GM15510 (cell line): Measurements from ENCODE around the gene HMGA1.

Experiments
- POLR2A ChIP-seq: IDR thresholded peaks from 3 replicates; pipeline ENCODE4 v1.6.1; 2011; ENCODE audit warnings: borderline replicate concordance; ENCODE audit not compliant: insufficient read length; ENCODE audit errors: extremely low read depth

HMGA1 gene

DNA sequence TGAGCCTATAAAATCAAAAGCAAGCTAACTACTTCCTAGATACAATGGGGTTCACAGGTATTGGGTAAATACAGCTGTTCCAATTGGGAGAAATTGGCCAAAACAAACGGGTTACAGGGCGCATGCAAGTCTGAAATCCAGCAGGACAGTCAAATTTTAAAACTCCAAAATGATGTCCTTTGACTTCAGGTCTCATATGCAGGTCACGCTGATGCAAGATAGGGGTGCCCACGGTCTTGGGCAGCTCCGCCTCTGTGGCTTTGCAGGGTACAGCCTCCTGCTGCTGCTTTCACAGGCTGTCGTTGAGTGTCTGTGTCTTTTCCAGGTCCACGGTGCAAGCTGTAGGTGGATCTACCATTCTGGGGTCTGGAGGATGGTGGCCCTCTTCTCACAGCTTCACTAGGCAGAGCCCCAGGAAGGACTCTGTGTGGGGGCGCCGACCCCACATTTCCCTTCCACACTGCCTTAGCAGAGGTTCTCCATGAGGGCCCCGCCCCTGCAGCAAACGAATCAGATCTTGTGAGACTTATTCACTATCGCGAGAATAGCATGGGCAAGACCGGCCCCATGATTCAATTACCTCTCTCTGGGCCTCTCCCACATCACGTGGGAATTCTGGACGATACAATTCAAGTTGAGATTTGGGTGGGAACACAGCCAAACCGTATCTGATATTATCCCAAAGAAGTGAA is 24.0 kb downstream of the HMGA1 start:
- TF ChIP-seq POLR2A: no peak

DNA sequence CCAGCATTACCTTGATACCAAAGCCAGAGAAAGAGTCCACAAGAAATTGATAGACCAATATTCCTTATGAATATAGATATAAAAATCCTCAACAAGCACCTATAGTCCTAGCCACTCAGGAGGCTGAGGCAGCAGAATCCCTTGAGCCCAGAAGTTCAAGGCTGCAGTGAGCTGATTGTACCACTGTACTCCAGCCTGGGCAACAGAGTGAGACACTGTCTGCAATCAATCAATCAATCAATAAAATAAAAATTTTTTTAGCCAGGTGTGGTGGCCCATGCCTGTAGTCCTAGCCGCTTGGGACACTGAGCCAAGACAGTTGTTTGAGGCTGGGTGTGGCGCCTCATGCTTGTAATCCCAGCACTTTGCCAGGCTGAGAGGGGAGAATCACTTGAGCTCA is 31.1 kb downstream of the HMGA1 start:
- TF ChIP-seq POLR2A: no peak

DNA sequence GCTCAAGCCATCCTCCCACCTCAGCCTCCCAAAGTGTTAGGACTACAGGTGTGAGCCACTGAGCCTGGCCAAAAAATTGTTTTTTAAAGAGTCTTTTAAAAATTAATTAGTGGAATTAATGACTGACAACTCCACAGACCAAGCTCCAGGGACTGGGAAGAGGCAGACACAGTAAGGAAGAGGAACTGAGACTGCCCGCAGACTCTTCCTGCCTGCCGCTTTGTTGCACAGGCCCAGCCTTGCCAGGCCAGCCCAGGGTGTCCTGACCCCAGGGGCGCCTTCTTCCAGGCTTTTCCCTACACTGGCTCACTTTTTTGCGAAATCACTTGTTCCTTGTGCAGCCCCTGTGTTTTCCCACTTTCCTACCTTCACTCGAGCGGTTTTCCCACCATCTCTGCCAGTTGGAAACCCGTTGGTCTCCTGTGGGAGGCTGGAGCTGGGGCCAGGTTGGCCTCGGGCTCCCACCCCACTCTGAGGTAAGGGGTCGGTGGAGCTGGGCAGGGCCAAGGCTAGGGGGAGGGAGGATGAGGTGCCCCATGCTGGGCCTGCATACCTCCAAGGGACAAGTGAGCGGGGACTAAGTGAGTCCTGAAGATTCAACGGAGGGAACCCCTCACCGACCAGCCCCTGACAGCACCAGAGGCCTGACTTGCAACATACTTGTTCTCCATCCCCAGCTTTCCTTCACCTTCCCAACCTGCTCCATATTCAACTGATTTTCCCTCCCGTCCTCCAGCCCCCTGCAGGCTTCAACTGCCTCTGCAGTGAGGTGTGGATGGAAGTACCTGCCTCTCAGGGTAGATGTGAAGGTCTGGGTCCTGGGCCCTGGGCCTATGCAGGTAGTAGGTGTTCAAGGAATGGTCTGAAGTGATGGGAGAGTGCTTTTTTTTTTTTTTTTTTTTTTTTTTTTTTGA is 35.6 kb downstream of the HMGA1 start:
- TF ChIP-seq POLR2A: no peak

DNA sequence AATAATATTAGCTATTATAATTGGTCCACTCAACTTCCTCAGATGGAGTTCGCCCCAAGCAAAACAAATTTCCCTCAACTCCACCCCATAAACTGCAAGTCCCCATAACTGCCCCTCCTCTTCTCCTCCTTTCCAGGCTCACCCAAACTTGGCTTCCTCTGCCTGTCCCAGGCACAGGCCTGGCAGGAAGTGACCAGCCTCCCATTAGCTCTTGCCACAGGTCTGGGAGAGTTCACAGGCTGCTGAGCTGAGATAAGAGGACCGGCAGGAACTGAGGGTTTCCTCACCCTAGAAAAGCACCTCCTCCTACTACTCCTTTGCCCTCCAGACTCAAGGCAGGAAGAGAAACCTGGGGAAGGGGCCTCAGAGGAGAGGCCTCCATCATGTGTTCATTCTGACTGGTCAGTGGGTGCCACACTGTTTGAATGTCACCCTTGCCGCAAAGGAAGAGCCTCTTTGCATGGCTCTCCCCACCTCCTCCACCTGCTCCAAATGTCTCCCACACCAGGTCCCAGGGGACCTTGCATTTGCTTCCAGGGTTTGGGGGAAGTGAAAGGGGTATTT is 36.7 kb downstream of the HMGA1 start:
- TF ChIP-seq POLR2A: no peak

DNA sequence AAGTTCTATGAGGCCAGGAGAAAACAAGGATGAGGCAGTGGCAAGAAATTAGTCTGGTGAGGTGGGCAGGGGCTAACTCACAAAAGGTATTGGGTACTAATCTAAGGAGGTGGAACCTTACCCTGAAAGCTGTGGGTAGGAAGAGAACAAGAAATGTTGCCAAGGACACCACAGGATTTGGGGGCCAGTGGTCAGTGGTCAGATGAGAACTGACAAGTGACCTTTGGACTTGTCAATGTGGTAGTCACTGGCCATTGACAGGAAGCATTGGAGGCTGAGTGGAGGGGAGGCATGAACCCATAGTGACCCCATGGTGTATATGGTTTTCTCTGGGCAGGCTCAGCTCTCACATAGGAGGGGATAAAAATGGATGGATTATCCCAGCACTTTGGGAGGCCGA is 37.5 kb downstream of the HMGA1 start:
- no peak for TF ChIP-seq POLR2A

DNA sequence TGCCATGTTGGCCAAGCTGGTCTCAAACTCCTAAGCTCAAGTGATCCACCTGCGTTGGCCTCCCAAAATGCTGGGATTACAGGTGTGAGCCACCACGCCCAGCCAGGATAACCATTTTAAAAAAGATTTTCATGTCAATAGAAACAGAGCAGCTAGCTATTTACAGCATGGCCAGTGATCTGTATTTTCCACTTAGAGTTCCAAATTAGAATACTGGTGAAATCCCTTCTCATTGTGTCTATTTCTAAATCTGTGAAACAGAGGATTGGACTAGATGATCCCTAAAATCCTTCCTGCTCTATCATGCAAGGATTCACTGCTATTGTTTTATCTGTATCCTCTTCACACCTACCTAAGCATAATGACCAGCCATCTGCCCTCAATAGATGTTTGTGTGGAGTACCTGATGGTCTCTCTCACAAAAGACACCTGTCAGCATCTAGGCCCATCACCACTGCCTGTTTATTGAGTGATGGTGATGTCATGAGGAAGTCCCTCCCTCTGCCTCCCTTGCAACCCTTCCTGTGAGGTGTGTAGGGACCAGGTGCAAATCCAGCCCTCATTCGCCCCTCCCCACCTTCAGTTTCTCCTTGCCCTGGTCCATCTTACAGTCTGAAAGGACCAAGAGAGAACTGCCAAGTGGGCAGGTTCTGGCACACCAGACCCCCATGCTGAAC is 38.6 kb downstream of the HMGA1 start:
- TF ChIP-seq POLR2A: no peak

DNA sequence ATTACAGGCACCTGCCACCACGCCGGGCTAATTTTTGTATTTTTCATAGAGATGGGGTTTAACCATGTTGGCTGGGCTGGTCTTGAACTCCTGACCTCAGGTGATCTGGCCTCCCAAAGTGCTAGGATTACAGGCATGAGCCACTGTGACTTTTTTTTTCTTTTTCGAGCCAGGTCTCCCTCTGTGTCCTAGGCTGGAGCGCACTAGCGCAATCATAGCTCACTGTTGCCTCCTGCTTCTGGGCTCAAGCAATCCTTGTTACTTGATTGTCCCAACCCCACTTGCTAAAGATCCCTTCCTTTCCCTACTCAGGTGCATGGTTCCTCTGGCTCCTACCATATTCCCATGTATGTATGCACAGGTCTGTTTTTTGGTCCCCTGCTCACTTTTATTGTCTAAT is 39.5 kb downstream of the HMGA1 start:
- TF ChIP-seq POLR2A: no peak

DNA sequence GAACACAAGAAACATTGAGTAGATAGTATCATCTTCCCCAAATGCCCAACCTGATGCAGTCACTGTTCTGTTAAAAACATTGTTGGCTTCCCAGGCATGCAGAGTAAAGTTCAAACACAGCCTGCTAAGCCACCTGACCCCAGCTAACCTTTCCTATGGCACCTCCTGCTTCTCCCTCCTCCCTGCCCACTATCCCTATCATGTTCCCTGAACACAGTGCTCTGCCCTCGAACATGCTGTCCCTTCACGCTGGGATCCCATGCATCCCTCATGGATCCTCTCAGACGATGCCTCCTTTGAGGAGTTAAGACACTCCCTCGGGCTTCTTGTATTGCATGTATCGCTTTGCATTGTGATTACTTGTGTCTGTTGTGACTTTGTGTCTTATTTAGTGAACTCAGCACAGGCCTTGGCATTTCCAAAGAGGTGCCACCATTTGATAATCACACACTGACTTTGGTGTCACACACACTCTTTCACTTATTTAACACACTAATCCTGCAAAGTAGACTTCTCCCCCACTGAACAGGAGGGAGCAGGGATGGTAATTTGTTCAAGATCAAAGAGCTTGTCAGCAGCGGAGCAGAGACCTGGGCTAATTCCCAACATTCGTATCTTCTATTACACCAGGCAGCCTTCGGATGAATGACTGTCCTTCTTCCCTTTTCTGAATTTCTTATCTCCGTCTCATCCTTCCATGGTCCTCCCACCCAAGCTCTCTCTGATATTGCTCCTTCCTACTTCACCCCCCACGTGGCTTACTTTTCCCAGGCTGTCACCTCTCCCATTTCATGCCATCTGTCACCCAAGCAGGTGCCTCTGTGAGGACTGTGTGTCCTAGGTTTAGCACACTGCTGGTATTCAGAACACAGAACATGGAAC is 40.4 kb downstream of the HMGA1 start:
- TF ChIP-seq POLR2A: no peak

DNA sequence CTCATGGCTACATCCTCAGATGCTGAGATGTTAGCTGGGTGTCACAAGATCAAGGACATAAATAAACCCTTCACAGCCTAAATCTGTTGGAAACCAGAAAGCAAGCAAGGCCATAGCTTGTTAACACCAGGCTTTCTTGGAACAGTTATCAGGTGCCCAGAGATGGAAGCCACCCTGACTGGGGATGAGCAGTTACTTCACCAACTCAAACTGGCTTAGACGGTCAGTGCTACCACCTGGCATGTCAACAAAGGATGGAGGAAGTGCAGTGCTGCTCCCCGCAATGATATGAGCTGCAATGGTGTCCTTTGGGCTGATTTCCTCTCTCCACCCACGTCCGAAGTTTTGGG is 41.1 kb downstream of the HMGA1 start:
- TF ChIP-seq POLR2A: no peak

DNA sequence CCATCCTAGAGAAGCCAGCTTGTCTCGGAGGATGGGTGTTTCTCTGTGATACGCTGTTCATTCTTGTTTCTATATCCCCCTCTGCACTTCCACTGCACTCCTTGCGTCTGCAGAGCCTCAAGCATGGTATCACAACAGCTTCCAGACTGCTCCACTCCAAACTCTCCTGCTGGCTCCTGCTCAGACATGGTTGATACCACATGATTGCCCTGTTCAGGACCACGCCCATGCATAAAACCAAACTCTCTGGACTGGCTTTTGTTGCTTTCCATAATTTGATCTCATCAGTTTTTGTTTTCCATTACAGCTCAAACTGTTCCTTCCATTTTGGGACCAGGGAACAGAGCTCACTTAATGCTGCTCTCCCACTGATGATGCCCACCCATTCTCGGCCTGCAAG is 42.2 kb downstream of the HMGA1 start:
- TF ChIP-seq POLR2A: no peak

DNA sequence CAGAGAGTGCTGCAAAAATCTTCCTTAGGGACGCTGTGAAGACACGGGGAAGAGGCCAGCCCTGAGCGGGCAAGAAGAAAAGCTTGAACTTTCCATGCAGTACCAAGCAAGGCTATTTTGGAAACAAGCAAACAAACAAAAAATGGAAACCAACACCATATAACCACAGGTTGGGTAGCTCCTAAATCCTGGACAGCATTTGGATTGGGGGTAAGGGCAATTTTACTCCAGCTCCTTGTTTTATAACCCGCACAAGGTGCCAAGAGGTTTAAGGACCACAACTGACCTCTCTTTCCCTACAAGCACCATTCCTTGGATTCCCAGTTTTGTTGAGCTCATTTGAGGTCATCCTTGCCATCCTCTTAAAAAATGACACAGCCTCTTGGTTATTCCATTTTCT is 43.5 kb downstream of the HMGA1 start:
- TF ChIP-seq POLR2A: no peak

DNA sequence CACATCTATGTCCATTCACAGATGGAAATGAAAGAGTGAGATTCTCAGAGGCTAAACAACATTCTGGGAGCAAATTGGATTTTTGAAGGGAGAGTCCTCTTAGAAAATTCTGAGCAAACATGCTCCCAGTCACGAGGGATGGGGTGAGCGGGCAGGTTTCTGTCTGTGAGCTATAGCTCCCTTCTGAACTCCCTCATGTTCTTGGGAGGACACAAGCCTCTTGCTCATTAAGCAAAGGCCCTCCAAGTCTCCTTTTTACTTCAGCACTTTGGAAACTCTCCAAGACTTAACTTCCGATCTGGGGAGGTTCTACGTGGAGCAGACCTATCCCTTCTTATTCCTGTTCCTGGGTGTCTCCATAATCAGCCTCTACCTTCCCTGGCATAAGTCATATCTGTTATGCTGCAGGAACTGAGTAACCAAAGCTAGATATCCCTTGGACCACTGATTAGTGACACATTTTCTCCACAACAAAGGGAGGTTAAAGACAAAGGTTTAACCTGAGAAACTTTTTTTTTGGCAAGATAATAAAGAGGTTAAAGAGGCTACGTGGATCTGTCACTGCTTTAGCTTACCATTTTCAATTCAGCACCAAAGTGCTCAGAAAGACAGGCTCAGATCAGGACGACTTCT is 45.1 kb downstream of the HMGA1 start:
- TF ChIP-seq POLR2A: no peak

DNA sequence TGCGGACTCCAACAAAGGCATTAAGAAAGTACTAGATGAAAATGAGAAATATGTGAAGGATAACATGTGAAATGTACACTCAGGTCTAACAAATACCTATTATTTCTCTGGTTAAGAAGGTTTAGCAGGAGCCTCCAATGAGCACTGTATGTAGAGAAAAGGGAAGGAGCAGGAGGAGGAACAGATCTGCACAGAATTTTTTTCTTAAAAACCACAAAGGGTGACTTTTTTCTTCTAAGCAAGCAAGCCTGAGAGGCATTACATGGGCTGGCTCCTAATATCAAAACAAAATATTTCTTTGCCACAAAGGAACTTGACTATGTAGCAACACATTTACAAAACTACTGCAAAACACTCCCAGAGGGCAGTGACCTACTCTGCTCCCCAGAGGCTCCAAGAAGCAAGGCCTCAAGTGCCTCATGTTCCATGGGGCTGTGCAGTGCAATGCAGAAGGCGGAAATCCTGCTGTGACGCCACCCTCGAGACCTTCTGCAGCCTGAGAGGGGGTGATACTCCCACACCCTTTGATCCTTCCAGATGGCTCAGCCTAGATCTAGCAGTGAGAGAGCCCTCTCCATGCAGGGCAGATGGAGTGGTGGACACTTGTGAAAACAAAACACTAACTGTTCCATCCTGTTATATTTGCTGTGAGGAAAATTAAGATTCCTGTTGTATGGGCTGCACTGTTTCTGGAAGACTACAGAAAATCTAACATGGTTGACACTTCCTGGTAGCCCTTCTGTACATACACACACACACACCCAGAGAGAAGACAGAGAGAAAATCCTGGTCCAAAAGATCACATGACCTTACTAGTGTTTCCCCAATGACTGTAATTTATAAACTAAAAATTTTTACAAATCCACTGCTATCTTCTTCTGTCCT is 48.1 kb downstream of the HMGA1 start:
- no peak for TF ChIP-seq POLR2A
